Skeletal muscle tissue (tissue), 4 donors: ENCODE measurements around the gene MPZL1. TPM values are rescaled to one million over a fixed set of nuclear protein-coding genes. Genes with fewer than 3 reads are reported as not detected.
A peak's percentile ranks its signal among the peaks of the same experiment; 100 is the strongest.
"Not testable (repeated sequence)": the region's sequence is repeated elsewhere in the genome, so short reads cannot be mapped to it uniquely, and the experiment has no call there.

ENCODE experiments used
- H3K27ac ChIP-seq: one replicate; pipeline ENCODE4 v1.7.0; 2013; ENCODE audit warnings: mild to moderate bottlenecking, low read depth, low read length, inconsistent platforms
- H3K27me3 ChIP-seq, 3 donors: one replicate each; pipeline ENCODE4 v1.7.0; 2013; ENCODE audit warnings: low read length in 3 of 3; ENCODE audit not compliant: control insufficient read depth in 3 of 3, insufficient read depth in 3 of 3
- H3K36me3 ChIP-seq, 3 donors: one replicate each; pipeline ENCODE4 v1.7.0; 2013; ENCODE audit warnings: low read length in 3 of 3; ENCODE audit not compliant: control insufficient read depth in 3 of 3, insufficient read depth in 3 of 3
- H3K4me1 ChIP-seq, 3 donors: one replicate each; pipeline ENCODE4 v1.7.0; 2013; ENCODE audit warnings: low read length in 3 of 3, mild to moderate bottlenecking in 3 of 3; ENCODE audit not compliant: control insufficient read depth in 3 of 3, insufficient read depth in 3 of 3
- H3K4me3 ChIP-seq, 3 donors: one replicate each; pipeline ENCODE4 v1.7.0; 2013; ENCODE audit warnings: low read length in 3 of 3
- H3K9ac ChIP-seq, 3 donors: one replicate each; pipeline ENCODE4 v1.7.0; 2013; ENCODE audit warnings: low read length in 3 of 3, mild to moderate bottlenecking in 3 of 3, moderate library complexity in 2 of 3, low read depth in 1 of 3
- H3K9me3 ChIP-seq, 3 donors: one replicate each; pipeline ENCODE4 v1.7.0; 2013; ENCODE audit warnings: low read length in 3 of 3; ENCODE audit not compliant: control insufficient read depth in 3 of 3
- total RNA-seq: library from RNA; depleted of rRNA; stranded (reverse); fragments of >200 nt; gene quantifications from one replicate; pipeline ENCODE4 v1.2.3, GENCODE V29; 2014
- donor health status: Osteomylitis.

The MPZL1 gene
- total RNA-seq, 1 donor from 2014 or later: 41.8 TPM

- peak overlapping the region; percentile 68 to 88 (median 81) for H3K9ac ChIP-seq
- H3K9me3 ChIP-seq: no peaks in the 10 kb centered on the region
- H3K4me1 ChIP-seq: peaks cover 11 to 14% (median 14%) of the 10 kb centered on the region in 3 donors
- no peaks in the 10 kb centered on the region for H3K36me3 ChIP-seq
- H3K27me3 ChIP-seq: no peaks in the 10 kb centered on the region
- peak overlapping the region; percentile 82 to 98 (median 90) for H3K4me3 ChIP-seq
- H3K27ac ChIP-seq: peak overlapping the region; percentile 72
Observed at GRCh38 chr1:167715157-167715999, 6.4 kb upstream of the MPZL1 start.

GRCh38 chr1:167716000-167716271 is 5.8 kb upstream of the MPZL1 start:
- Histone ChIP-seq H3K4me3 (peak overlapping the region; percentile 56 to 77 (median 74)), H3K36me3 (no peaks in the 10 kb centered on the region), H3K27me3 (no peaks in the 10 kb centered on the region), H3K9me3 (no peaks in the 10 kb centered on the region), H3K4me1 (peaks cover 14 to 17% (median 17%) of the 10 kb centered on the region in 3 donors), H3K9ac (peak overlapping the region; percentile 68 to 88 (median 79)), H3K27ac (peak overlapping the region; percentile 41)

- peaks cover 18 to 22% (median 20%) of the 10 kb centered on the region in 3 donors for H3K4me1 ChIP-seq
Observed at GRCh38 chr1:167717351-167717750, 4.4 kb upstream of the MPZL1 start.

DNA sequence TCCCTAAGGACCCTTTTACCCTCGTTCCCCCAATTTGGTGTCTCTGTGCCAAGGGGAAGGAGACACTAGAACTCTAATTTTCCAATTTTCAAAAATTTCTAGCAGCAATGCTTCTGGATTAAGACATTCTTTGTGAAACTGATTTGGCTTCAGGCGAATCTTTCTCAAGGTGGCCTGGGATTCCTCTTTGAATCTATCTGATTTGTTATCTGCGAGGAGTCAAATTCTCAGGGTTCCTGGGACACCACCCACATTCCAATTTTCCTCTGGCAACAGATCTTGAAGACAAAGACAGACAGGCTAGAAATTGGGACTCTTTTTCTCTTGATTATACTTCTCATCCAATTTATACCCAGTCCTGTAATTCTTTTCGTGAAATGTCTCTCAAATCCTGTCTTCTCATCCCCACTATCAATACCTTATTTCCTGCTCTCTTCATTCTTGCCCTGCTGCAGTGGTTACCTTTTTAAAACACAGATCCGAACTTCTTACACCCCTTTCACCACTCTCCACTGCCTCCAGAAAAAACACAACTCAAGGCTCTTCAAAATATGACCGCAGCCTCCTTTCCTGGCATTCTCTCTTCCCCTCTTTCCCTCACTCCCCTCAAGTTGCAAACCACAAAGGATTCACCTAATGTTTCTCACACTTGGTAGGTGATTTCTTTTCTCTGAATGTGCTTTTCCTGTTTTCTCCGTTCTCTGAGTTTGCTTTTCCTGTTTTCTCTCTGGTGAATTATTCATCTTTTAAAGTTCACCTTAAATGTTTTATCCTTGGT is 2.7 kb upstream of the MPZL1 start:
- Histone ChIP-seq H3K27me3 (no peaks in the 10 kb centered on the region), H3K36me3 (no peaks in the 10 kb centered on the region), H3K4me3 (no peak overlapping the region), H3K4me1 (peaks cover 21 to 28% (median 22%) of the 10 kb centered on the region in 3 donors), H3K9me3 (no peaks in the 10 kb centered on the region), H3K27ac (no peak overlapping the region), H3K9ac (no peak overlapping the region)

More at GRCh38 chr1:167717351-167717750, 4.4 kb upstream of the MPZL1 start:
- no peaks in the 10 kb centered on the region for H3K27me3 ChIP-seq
- no peaks in the 10 kb centered on the region for H3K9me3 ChIP-seq
- H3K4me3 ChIP-seq: no peak overlapping the region
- no peaks in the 10 kb centered on the region for H3K36me3 ChIP-seq
- H3K9ac ChIP-seq: no peak overlapping the region
- H3K27ac ChIP-seq: no peak overlapping the region

GRCh38 chr1:167719715-167720421 is 1.9 kb upstream of the MPZL1 start:
- H3K9me3 ChIP-seq, H3K36me3 ChIP-seq, H3K27me3 ChIP-seq, H3K9ac ChIP-seq, H3K4me3 ChIP-seq, H3K27ac ChIP-seq: not testable (repeated sequence)
- peaks cover 20 to 26% (median 23%) of the 10 kb centered on the region in 3 donors for H3K4me1 ChIP-seq

DNA sequence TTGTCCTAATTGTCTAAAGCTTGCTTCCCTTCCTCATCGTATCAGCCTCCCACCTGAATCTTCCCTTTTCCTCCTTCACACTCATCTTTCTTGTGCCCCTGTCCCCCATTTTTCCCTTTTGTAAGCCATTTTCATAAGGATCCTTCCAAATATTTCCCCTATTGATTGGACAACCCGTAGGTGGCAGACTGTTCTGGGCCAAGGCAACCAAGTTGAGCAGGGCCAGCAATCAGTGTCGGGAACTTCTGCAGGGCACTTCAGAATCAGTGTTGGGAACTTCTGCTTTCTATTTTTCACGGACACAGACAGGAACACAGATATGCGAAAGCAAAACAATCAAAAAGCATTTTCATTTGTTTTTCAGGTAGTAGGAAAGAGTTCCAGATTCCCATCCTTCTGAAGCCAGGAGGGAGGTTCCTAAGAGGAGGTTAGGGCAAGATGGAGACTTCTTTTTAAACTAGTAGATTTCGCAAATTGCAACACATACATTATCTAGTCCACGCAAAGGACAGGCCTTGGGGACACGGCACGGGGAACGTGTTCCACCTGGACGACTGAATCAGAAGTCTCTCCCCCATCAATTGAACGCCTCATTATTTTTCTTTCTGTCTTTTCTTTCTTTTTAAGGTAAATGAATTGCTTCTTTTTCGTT is 691 bp upstream of the MPZL1 start:
- H3K27me3 ChIP-seq: no peaks in the 10 kb centered on the region
- H3K4me3 ChIP-seq: peak overlapping the region; percentile 83 to 87 (median 85)
- no peaks in the 10 kb centered on the region for H3K36me3 ChIP-seq
- peaks cover 19 to 24% (median 23%) of the 10 kb centered on the region in 3 donors for H3K4me1 ChIP-seq
- peak overlapping the region; percentile 64 for H3K27ac ChIP-seq
- H3K9me3 ChIP-seq: no peaks in the 10 kb centered on the region
- H3K9ac ChIP-seq: peak overlapping the region; percentile 88 to 90 (median 88)

DNA sequence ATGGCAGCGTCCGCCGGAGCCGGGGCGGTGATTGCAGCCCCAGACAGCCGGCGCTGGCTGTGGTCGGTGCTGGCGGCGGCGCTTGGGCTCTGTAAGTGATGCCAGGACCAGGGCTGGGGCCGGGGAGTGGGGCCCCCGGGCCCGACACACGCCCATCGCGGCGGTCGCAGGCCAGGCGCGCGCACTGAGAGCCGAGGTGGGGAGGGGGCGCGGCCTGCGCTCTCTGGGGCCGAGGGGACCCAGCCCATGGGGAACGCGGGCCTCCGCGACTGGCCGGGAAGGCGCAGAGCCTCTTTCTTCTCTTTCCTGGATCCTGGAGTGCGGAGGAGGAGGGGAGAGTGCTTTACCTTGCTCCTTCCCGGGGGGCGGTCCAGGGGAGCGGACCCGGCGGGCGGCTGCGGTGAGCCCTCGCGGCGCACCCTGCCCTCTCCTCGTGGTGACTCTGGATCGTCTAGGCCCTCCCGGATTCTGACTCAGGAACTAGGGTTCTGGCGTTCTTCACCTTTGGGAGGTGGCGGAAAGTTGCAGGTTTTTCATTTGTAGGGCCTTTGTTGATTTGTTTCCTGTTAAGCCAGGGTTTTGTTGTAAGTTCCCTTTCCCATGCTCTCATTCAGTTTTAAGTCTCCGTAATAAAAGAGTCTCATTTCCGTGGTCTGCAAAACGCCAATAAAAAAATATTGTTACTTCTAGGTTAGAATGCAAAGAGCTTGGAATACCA is 529 bp downstream of the MPZL1 start:
- Histone ChIP-seq H3K4me1 (peaks cover 19 to 25% (median 23%) of the 10 kb centered on the region in 3 donors), H3K9ac (peak overlapping the region; percentile 76 to 90 (median 88)), H3K4me3 (peak overlapping the region; percentile 83 to 87 (median 85)), H3K27me3 (no peaks in the 10 kb centered on the region), H3K9me3 (no peaks in the 10 kb centered on the region), H3K36me3 (no peaks in the 10 kb centered on the region), H3K27ac (peak overlapping the region; percentile 64)

DNA sequence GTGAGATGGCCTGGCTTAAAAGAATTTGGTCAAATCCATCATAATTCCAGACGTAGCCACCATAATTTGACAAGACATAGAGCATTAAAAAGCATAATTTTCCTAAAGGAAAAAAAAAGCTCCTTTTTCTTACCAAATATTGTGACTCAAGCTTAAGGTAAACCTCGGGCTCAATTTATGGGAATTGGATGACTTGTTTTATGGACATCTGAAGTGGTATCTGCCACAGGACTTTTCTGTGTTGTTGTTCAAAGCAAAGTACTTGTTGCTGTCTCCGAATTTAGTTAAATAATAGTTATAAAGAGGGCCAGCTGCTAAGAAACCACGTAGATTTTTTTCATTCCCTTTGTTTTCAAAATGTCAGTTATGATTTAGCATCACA is 1.1 kb downstream of the MPZL1 start:
- Histone ChIP-seq H3K4me1 (peaks cover 19 to 30% (median 23%) of the 10 kb centered on the region in 3 donors), H3K9ac (peak overlapping the region; percentile 76 to 90 (median 88)), H3K9me3 (no peaks in the 10 kb centered on the region), H3K4me3 (peak overlapping the region; percentile 83 to 87 (median 85)), H3K27me3 (no peaks in the 10 kb centered on the region), H3K27ac (peak overlapping the region; percentile 64), H3K36me3 (no peaks in the 10 kb centered on the region)

DNA sequence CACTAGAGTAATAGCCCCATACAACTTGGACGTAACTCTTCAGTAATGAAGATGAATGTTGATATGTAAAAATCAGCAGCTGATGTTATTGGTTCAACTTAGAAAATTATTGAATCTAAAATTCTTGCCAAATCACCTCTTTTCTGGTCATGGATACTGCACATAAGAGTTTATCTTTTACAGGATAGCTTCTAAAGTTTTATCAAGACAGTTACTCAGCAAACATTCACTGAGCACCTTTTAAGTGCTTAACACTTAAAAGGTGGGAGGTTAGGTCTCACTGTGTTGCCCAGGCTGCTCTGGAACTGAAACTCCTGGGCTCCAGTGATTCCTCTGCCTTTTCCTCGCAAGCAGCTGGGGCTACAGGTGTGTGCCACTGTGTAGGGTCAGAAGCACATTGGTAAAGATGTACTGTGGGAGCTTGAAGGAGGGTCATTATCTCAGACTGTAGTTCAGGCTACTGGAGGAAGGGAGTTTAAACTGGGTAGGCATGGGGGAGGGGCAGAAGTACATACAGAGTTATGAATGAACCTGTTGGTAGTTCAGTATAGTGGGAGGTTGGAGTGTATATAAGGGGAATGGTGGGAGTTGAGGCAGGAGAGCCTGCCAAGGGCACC is 2.0 kb downstream of the MPZL1 start:
- Histone ChIP-seq H3K4me1 (peaks cover 19 to 30% (median 23%) of the 10 kb centered on the region in 3 donors), H3K4me3 (no peak overlapping the region), H3K9ac (no peak overlapping the region), H3K27ac (no peak overlapping the region), H3K36me3 (no peaks in the 10 kb centered on the region), H3K9me3 (no peaks in the 10 kb centered on the region), H3K27me3 (no peaks in the 10 kb centered on the region)
